Activated T-cell treated with anti-CD3 and anti-CD28 coated beads, Interleukin-2, amount 50 U/mL, for 24 hours (primary cell): ENCODE results near the gene NAT9.

Experiments
- DNase-seq: peaks from one replicate; pipeline ENCODE4 v3.0.0-alpha.2; 2020
- H3K27ac Mint-ChIP-seq: 2 replicates; pipeline ENCODE4 v1.8.0; 2020; ENCODE audit warnings: mild to moderate bottlenecking, mixed read lengths
- H3K27me3 Mint-ChIP-seq: 2 replicates; pipeline ENCODE4 v1.8.0; 2020; ENCODE audit warnings: mixed read lengths
- H3K36me3 Mint-ChIP-seq: 2 replicates; pipeline ENCODE4 v1.8.0; 2020; ENCODE audit warnings: low read depth, mixed read lengths
- H3K4me1 Mint-ChIP-seq: 2 replicates; pipeline ENCODE4 v1.8.0; 2020; ENCODE audit warnings: low read depth, mixed read lengths
- H3K4me3 Mint-ChIP-seq: 2 replicates; pipeline ENCODE4 v1.8.0; 2020; ENCODE audit warnings: mild to moderate bottlenecking, moderate library complexity, mixed read lengths
- H3K9me3 Mint-ChIP-seq: 2 replicates; pipeline ENCODE4 v1.8.0; 2020; ENCODE audit warnings: mixed read lengths

NAT9 gene

DNA sequence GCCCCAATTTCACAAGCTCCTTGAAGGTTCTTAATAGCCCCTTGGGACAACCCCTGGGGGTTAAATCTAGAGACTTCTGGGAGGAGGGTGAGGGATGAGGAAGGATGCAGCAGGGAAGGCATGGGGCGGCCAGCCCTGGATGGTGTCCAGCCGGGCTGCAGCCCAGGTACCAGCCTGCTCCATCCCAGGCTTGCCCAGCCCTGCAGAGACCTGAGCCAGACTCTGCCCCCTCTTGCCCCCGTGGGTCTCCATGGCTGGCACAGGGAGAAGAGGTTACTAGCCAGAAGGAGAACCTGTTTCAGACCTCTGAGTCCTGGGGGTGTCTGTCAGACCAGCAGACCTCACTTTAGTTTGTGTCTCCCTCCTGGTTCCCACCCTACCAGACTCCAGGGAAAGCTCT lies 19.3 kb downstream of the NAT9 start:
- no peaks in the 10 kb centered on the region for H3K27me3 Mint-ChIP-seq
- peaks cover 59% of the 10 kb centered on the region for H3K36me3 Mint-ChIP-seq
- peaks cover 93% of the 10 kb centered on the region for H3K4me1 Mint-ChIP-seq
- H3K27ac Mint-ChIP-seq: peak overlapping the region; percentile 89
- no peak for DNase-seq
- H3K4me3 Mint-ChIP-seq: no peak overlapping the region
- no peaks in the 10 kb centered on the region for H3K9me3 Mint-ChIP-seq

DNA sequence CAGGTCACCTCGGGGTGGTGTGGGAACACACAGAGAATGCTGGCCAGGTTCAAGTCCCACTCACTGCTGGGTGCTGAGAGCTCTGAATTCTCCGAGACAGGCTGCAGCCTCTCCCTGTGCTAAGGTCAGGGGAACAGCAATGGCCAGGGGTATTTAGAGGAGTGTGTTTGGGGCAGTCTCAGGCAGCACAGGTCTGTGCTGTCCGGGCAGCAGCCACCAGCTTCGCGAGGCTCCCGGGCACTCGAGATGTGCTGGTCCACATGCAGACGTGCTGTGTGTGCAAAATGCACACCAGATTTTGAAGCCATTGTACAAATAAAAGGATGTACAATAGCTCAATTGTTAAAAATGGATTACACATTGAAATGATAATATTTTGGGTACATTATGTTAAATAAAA lies 20.6 kb downstream of the NAT9 start:
- no peaks in the 10 kb centered on the region for H3K27me3 Mint-ChIP-seq
- peak overlapping the region; percentile 93 for H3K27ac Mint-ChIP-seq
- H3K36me3 Mint-ChIP-seq: peaks cover 65% of the 10 kb centered on the region
- H3K4me3 Mint-ChIP-seq: no peak overlapping the region
- H3K4me1 Mint-ChIP-seq: peaks cover 93% of the 10 kb centered on the region
- H3K9me3 Mint-ChIP-seq: no peaks in the 10 kb centered on the region
- DNase-seq: no peak

DNA sequence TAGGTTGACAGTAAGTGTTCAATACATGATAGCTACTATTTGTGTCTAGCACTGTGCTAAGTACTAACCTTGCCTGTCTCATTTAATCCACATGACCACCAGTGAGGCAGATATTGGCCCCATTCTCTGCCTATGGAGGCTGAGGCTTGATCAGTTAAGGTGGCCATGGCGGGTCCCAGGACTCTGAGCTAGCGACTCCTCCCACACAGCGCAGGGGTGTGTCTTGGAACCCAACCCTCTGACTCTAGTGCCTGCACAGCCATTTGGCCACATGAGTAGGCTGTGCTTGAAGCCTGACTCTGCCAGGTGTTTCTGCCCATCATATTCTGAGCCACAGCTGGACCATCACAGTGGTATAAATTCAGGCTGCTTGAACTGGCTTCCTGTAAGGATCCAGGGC lies 21.3 kb downstream of the NAT9 start:
- peaks cover 69% of the 10 kb centered on the region for H3K36me3 Mint-ChIP-seq
- H3K4me1 Mint-ChIP-seq: peaks cover 86% of the 10 kb centered on the region
- no peak overlapping the region for H3K4me3 Mint-ChIP-seq
- H3K27me3 Mint-ChIP-seq: no peaks in the 10 kb centered on the region
- H3K27ac Mint-ChIP-seq: peak overlapping the region; percentile 93
- DNase-seq: no peak
- H3K9me3 Mint-ChIP-seq: no peaks in the 10 kb centered on the region

DNA sequence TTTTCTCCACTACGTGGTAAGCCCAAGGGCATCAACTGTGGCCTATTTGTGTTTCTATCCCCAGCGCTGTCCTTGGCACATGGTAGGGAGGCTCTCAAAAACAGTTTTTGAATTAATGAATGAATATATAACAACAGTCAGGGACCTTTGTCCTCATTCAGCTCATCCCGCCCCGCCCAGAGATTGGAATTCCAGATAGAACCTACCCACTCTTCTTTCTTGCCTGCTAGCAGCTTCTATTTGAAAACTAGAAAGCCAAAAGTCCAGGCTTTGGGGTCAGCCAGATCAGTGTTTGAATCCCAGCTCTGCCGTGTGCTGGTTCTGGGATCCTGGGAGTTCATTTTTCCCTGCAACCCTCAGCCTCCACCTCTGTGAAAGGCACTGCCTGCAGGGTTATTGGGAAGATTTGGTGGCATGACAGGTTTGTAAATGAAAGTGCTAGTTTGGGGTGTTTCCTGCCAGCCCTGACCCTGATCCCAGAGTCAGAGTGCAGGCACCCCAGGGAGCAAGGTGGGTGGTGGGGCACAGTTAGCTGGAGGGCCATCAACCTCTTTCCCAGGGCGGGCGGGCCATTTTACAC lies 23.2 kb downstream of the NAT9 start:
- peaks cover 68% of the 10 kb centered on the region for H3K4me1 Mint-ChIP-seq
- peak overlapping the region; percentile 92 for H3K4me3 Mint-ChIP-seq
- peaks cover 67% of the 10 kb centered on the region for H3K36me3 Mint-ChIP-seq
- H3K27ac Mint-ChIP-seq: peak overlapping the region; percentile 93
- no peaks in the 10 kb centered on the region for H3K27me3 Mint-ChIP-seq
- no peaks in the 10 kb centered on the region for H3K9me3 Mint-ChIP-seq
- DNase-seq: no peak

DNA sequence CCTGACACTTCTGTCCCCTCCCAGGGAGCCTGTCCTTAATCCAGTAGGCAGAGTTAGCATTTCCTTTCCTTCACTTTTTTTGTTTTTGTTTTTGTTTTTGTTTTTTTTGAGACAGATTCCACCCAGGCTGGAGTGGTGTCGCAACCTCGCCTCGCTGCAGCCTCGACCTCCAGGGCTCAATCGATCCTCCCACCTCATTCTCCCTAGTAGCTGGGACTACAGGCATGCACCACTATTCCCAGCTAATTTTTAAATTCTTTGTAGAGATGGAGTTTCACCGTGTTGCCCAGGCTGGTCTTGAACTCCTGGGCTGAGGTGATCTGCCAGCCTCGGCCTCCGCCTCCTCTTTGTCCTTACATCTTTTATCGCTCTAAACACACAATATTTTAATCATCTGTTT lies 23.7 kb downstream of the NAT9 start:
- Mint-ChIP-seq H3K36me3 (peaks cover 64% of the 10 kb centered on the region), H3K4me3 (peak overlapping the region; percentile 92), H3K27me3 (no peaks in the 10 kb centered on the region), H3K9me3 (no peaks in the 10 kb centered on the region), H3K4me1 (peaks cover 68% of the 10 kb centered on the region), H3K27ac (peak overlapping the region; percentile 93)
- DNase-seq: no peak

DNA sequence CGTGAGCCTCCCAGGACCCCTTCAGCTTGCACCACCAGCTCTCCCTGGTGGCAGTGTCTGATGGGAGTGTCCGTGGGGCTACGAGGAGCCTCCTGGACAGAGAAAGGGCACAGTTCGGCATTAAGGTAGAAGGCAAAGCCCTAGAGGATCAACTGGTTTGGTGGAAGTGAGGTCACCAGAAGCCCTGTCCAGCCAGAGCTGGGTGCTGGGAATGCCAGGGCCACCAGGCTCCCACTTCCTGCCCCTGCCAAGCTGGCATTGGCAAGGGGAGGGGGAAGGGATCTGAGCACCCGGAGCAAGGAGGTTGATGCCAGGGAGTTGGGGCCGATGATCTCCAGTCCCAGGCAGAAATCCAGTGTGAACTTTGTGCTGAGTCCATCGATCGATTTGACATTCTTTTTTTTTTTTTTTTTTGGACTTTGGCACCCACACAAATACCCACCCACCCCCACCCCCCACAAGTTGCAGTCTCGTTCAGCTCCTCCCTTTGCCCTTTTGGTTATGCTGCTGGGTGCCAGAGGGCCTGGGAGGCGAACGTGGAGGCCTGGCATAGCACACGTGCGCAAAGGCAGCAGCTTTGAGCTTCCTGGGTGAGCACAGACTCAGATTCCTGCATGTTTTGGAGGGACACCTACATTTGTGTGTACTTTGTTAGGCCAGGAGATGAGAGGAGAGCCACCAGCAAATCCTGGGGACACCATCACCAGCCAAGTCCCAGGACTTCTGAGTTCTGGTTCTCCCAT lies 25.6 kb downstream of the NAT9 start:
- H3K4me1 Mint-ChIP-seq: peaks cover 66% of the 10 kb centered on the region
- H3K27ac Mint-ChIP-seq: peak overlapping the region; percentile 93
- peaks cover 57% of the 10 kb centered on the region for H3K36me3 Mint-ChIP-seq
- H3K27me3 Mint-ChIP-seq: no peaks in the 10 kb centered on the region
- no peaks in the 10 kb centered on the region for H3K9me3 Mint-ChIP-seq
- no peak for DNase-seq
- peak overlapping the region; percentile 92 for H3K4me3 Mint-ChIP-seq

DNA sequence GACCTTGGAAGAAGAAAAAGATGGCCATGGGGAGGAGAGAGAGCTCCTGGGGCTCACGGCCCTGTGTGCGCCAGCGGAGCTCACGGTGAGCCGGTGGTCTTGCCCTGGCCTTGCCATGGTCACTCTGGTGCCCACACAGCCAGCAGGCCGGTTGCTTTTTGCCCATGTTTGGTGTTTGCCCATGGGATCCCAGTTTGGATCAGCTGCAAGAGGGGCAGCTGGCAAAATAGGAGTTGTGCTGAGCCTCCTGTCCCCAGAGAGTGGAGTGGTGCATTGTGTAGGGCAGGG lies 26.2 kb downstream of the NAT9 start:
- Mint-ChIP-seq H3K36me3 (peaks cover 52% of the 10 kb centered on the region), H3K27ac (peak overlapping the region; percentile 93), H3K4me1 (peaks cover 61% of the 10 kb centered on the region), H3K4me3 (peak overlapping the region; percentile 92), H3K27me3 (no peaks in the 10 kb centered on the region), H3K9me3 (no peaks in the 10 kb centered on the region)
- DNase-seq: no peak

DNA sequence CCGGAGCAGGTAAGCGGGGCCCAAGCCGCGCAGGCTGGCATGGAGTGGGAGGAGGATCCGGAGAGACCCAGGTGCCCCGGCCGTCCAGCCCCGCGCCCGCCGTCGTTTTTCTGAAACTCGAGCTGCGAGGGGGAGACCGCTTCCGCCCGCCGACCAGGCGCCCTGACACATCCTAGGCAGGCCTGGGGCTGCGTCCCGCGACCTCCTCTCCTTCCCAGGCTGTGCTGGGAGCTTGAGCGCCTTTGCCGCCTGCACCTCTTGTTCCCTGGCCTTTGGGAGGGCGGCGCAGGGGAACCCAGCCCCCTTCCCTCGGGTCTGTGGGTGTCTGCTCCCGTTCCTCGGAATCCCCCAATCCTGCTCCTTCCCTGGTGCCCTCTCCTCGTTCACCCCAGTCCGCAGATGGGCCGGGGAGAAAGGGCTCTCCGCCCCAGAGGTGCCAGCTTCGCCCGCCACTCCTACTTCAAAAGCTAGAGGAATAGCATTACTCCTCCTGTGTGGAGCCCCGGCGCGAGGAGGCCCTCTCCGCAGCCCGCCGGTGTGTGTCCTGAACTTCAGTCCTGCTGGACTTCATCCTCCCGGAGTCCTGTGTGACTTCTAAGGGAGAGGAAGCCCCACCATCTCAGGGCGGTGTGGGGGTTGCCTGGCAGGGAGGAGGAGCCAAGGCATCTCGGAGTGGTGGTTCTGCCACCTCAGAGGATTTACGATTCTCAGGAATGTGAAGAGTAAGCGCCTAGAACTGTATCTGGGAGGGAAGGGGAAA lies 26.7 kb downstream of the NAT9 start:
- Mint-ChIP-seq H3K27ac (peak overlapping the region; percentile 93), H3K4me3 (peak overlapping the region; percentile 92), H3K9me3 (no peaks in the 10 kb centered on the region), H3K4me1 (peaks cover 61% of the 10 kb centered on the region), H3K27me3 (no peaks in the 10 kb centered on the region), H3K36me3 (peaks cover 47% of the 10 kb centered on the region)
- DNase-seq: peak; percentile 71

DNA sequence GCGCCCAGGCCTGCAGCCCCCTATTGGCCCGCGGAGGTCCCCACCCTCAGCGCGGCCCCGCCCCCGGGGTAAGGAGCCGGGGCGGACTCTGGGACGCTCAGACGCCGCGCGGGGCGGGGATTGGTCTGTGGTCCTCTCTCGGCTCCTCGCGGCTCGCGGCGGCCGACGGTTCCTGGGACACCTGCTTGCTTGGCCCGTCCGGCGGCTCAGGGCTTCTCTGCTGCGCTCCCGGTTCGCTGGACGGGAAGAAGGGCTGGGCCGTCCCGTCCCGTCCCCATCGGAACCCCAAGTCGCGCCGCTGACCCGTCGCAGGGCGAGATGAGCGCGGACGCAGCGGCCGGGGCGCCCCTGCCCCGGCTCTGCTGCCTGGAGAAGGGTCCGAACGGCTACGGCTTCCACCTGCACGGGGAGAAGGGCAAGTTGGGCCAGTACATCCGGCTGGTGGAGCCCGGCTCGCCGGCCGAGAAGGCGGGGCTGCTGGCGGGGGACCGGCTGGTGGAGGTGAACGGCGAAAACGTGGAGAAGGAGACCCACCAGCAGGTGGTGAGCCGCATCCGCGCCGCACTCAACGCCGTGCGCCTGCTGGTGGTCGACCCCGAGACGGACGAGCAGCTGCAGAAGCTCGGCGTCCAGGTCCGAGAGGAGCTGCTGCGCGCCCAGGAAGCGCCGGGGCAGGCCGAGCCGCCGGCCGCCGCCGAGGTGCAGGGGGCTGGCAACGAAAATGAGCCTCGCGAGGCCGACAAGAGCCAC lies 27.4 kb downstream of the NAT9 start, which contains the start of gene NHERF1:
NHERF1 (plus strand) TSS at position 100 of the 750 bp plus-strand sequence; CDS start at position 319, 219 bp downstream.
- peaks cover 61% of the 10 kb centered on the region for H3K4me1 Mint-ChIP-seq
- no peaks in the 10 kb centered on the region for H3K27me3 Mint-ChIP-seq
- H3K27ac Mint-ChIP-seq: peak within 1 kb of the TSS; percentile 93
- H3K9me3 Mint-ChIP-seq: no peaks in the 10 kb centered on the region
- peaks cover 43% of the 10 kb centered on the region for H3K36me3 Mint-ChIP-seq
- H3K4me3 Mint-ChIP-seq: peak within 1 kb of the TSS; percentile 92
- DNase-seq: peak; percentile 97

DNA sequence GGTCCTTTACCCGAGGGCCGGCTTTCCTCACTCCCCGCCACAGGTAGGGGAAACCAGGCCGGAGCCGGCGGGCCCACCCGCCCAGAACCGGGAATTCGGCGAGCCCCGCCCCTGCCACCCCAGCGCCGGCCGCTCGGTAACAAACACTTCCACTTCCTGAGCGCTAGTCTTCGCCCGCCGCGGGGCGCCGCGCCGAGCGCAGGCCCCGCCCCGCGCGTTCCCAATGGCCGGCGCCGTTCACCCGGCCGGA lies 27.9 kb downstream of the NAT9 start:
- Mint-ChIP-seq H3K9me3 (no peaks in the 10 kb centered on the region), H3K4me3 (peak overlapping the region; percentile 75), H3K36me3 (peaks cover 38% of the 10 kb centered on the region), H3K27me3 (no peaks in the 10 kb centered on the region), H3K27ac (peak overlapping the region; percentile 83), H3K4me1 (peaks cover 61% of the 10 kb centered on the region)
- no peak for DNase-seq

DNA sequence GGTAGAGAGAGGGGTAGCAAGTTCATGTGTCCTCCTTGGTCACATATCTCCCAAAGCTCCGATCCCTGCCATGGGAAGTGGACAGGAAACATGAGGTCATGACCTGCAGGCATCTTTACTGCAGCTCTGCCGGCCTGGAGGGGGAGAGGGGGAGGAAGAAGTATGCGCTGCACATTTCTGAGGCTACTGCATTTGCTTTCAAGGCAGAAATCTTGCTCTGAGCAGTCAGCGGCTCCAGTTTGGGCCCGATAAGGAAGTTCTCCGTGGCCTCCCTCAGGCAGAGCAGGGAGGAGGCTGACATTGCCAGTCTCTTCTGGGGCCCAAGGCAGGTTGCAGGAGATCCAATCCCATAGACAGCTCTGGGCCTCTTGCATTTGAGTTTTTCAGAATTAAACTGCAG lies 29.2 kb downstream of the NAT9 start:
- Mint-ChIP-seq H3K36me3 (peaks cover 27% of the 10 kb centered on the region), H3K4me3 (peak overlapping the region; percentile 75), H3K27me3 (no peaks in the 10 kb centered on the region), H3K9me3 (no peaks in the 10 kb centered on the region), H3K4me1 (peaks cover 61% of the 10 kb centered on the region), H3K27ac (peak overlapping the region; percentile 48)
- DNase-seq: no peak

DNA sequence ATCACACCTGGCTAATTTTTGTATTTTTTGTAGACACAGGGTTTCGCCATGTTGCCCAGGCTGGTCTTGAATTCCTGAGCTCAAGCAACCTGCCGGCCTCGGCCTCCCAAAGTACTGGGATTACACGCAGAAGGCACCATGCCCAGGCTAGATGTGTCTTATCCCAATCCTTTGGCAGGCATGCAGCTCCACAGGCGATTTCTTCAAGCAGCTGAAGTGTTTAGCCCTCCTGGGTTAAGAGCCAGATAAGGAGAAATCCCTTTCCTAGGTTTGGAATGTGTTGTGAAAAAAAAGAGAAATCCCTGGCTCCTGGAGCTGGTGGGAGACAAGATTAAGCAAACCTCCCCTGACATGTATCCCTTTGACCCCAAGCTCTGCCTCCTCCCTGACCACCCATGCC lies 29.8 kb downstream of the NAT9 start:
- peaks cover 21% of the 10 kb centered on the region for H3K36me3 Mint-ChIP-seq
- no peak overlapping the region for H3K4me3 Mint-ChIP-seq
- H3K9me3 Mint-ChIP-seq: no peaks in the 10 kb centered on the region
- peak overlapping the region; percentile 48 for H3K27ac Mint-ChIP-seq
- H3K27me3 Mint-ChIP-seq: no peaks in the 10 kb centered on the region
- no peak for DNase-seq
- peaks cover 61% of the 10 kb centered on the region for H3K4me1 Mint-ChIP-seq

DNA sequence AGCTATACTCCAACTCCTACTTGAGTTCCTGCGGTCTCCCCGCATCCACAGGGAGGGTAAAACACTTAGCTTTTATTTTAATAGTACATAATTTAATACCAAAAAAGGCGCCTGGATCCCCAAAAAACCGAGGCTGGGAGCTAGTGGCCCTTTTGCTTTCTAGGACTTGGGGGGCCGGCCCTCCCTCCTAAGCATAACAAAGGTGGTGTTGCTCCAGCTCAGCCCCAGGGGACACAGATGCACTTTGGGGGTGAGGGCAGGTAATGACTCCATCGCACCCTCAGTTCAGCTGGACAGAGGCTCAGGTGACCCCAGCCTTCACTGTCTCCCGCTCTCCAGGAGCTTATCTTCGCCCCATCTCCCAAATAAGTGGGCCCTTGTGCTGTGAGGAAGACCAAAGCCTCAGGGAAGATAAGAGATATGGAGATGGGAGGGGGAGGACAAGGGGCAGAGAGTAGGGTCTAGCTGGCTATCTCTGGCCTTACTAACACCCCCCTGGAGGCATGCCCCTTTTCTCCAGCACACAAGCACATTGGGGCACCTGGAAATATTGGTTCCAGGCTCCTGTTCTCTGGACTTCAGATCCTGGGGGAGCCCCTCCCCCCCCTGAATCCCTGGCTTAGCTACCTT lies 30.5 kb downstream of the NAT9 start:
- Mint-ChIP-seq H3K36me3 (peaks cover 14% of the 10 kb centered on the region), H3K4me3 (no peak overlapping the region), H3K27me3 (no peaks in the 10 kb centered on the region), H3K4me1 (peaks cover 61% of the 10 kb centered on the region), H3K9me3 (no peaks in the 10 kb centered on the region), H3K27ac (no peak overlapping the region)
- DNase-seq: no peak
